Erythroblast (primary cell): ENCODE results near the gene CTNNA3.

Source experiments
- DNase-seq, 2 experiments: peaks; one replicate each; lab custom pipeline; 2025; lab: John Stamatoyannopoulos, UW
- GATA1 ChIP-seq: IDR thresholded peaks from 2 replicates; pipeline ENCODE4 v1.6.1; 2011; ENCODE audit warnings: low read depth, mild to moderate bottlenecking, control low read depth, low read length, moderate library complexity
- POLR2A ChIP-seq: IDR thresholded peaks from 2 replicates; pipeline ENCODE4 v1.6.1; 2011; ENCODE audit warnings: mild to moderate bottlenecking, low read length

The CTNNA3 gene

DNA sequence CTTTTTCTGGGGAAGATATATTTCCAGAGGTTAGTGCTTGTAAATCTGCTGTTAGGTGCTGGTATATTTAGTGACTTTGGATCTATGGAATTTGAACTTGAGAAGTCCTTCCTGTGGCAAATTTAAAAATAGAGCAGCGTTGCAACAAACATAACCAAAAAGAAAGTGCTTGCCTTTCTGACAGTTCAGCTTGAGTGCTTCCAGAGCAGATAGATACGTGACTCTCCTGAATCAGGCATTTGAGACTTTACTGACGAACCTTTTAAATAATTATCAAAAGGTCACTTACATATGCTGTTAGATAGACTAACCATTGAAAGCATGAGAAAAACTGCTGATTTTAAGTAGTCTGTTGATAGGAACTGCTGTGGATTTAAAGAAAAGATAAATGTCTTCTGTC, 1157.6 kb downstream of the CTNNA3 start:
- no peak for TF ChIP-seq GATA1
- TF ChIP-seq POLR2A, result no peak
- no peak for DNase-seq

GRCh38 chr10:66537186-66537585, 1158.8 kb downstream of the CTNNA3 start:
- DNase-seq, result no peak
- TF ChIP-seq GATA1 (no peak), POLR2A (no peak)

DNA sequence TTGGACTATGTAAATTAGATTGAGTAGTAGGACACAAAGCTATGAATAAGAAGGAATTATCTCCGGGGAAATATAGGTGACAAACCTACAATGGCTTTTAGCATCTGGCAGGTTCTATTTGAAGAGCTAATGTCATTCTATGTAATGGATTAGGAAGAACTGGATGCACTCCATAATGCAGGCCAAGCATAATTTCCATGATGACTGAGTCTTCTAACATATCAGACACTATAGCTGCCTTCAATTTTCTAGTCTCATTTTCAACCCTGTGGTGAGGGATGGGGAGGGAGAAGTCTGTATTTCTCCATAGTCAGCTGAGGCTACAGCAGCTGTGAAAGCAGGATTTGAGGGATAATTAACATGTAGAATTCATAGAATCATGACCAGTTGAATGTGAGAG, 1160.6 kb downstream of the CTNNA3 start:
- no peak for DNase-seq
- TF ChIP-seq GATA1 (no peak), POLR2A (no peak)

DNA sequence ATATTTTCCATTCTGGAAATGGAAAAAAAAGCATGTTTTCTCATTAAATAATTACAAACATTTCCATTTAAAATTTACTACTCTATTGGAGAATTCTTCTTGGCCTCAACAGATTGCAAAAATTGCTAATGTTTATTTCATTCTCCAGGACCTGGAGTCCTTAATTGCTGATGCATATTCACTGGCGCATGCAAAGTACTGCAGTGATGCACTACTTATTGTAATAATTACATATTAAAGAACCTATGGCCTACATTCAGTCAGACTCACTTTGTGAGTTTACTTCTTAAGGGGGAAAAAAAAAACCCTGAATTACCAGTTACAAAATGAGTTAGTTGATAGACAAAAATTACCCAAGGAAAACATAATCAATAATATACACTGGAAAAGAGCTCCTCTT, 1161.1 kb downstream of the CTNNA3 start:
- TF ChIP-seq GATA1 (no peak), POLR2A (no peak)
- DNase-seq, result no peak

GRCh38 chr10:66521506-66521905, 1174.5 kb downstream of the CTNNA3 start:
- no peak for TF ChIP-seq POLR2A
- no peak for TF ChIP-seq GATA1

DNA sequence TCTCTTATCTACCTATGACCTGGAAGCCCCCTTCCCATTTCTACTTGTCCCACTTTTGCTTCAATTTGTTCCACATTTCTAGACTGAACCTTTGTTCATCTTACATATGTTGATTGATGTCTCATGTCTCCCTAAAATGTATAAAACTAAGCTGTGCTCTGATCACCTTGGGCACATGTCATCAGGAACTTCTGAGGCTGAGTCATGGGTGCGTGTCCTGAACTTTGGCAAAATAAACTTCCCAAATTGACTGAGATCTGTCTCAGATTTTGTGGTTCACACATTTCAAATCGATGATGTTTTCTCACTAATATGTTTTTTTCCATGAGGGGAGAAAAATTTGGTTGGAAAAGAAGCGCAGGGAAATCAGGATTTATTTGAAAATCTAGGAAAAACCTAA, 1176.4 kb downstream of the CTNNA3 start:
- TF ChIP-seq POLR2A, result no peak
- TF ChIP-seq GATA1, result no peak
- DNase-seq, result no peak

More at GRCh38 chr10:66521506-66521905, 1174.5 kb downstream of the CTNNA3 start:
- DNase-seq, result no peak

GRCh38 chr10:66514666-66515065, 1181.3 kb downstream of the CTNNA3 start:
- no peak for DNase-seq
- no peak for TF ChIP-seq GATA1
- no peak for TF ChIP-seq POLR2A

DNA sequence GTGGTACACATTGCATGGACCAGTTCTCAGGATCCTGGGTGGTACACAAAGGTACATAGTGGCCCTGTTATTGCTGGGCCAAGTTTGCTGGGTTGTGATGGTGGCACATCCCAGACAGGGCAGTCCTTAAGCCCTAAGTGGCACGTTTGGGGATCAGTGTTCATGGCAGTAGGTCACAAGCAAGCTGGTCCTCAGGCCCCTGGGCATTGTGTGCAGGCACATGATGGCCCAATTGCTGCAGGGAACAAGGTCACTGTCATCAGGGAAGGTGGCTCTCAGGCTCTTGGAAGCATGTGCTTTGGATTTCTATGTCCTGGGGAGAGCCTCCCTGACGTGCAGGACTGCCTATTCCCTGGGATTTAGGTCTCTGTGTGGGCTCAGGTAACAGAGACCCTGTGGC, 1182.5 kb downstream of the CTNNA3 start:
- no peak for TF ChIP-seq POLR2A
- no peak for TF ChIP-seq GATA1

GRCh38 chr10:66505003-66505657, 1190.9 kb downstream of the CTNNA3 start:
- TF ChIP-seq GATA1, result no peak
- TF ChIP-seq POLR2A, result no peak
- no peak for DNase-seq

More for the DNA sequence above, 1182.5 kb downstream of the CTNNA3 start:
- no peak for DNase-seq

GRCh38 chr10:66501356-66501755, 1194.6 kb downstream of the CTNNA3 start:
- DNase-seq, result no peak
- TF ChIP-seq GATA1 (no peak), POLR2A (no peak)

- TF ChIP-seq POLR2A, result no peak
- no peak for TF ChIP-seq GATA1
- no peak for DNase-seq
Observed at GRCh38 chr10:66483966-66484365, 1212.0 kb downstream of the CTNNA3 start.

DNA sequence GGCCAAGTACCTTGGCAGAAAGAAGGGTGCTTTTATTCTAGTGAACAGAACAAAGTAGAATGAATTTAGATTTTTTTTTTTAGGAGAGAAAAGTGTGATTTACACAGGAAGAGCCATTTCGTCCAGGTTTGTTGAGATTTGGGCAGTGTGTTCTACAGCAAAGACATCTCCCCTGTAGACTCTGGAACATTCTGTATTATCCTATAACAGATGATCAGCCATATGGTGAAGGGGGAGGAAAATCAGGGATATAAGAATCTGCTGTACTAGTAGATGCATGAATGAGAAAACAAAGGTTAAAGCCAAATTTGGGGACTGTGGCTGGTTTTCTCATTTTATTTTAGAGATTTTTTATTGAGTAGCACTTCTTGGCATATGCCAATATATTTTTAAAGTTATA, 1223.8 kb downstream of the CTNNA3 start:
- TF ChIP-seq GATA1, result no peak
- TF ChIP-seq POLR2A, result no peak
- DNase-seq, result no peak

DNA sequence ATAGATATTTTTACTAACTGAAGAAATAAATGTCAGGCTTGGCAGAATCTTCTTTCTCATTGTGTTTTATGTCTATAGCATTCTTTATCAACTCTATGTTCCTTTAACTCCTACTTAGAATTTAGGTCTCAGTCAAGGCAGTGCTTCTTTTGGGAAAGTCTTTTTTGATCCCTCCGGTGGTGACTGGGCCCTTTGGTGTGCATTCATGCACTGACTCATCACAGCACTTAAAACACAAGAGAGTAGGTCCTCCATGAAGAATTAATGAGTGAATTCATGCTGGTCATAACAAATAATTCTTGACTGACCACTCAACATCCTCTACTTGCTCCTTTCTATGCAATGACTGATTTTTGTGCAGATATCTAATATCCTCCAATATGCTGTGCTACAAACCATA, 1229.0 kb downstream of the CTNNA3 start:
- TF ChIP-seq POLR2A (no peak), GATA1 (no peak)
- DNase-seq, result no peak

GRCh38 chr10:66466622-66467021, 1229.4 kb downstream of the CTNNA3 start:
- no peak for DNase-seq
- TF ChIP-seq POLR2A (no peak), GATA1 (no peak)

DNA sequence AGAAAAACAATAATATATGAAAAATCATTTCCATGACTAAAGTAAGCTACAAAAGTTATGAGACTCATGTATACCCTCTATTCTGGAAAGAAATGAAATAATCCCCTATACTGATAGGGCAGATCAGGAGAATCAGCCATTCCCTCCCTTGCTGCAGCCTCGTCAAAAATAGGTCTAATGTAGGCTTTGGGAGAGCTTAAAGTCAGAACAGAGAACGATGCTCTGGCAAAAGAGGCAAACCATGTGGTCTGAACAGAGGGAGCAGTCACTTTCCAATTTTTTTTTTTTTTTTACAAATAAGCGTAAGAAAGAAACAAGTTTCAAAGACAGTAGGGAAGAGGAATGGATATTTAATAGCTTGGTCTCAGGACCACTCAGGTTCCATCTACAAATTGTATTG, 1232.4 kb downstream of the CTNNA3 start:
- DNase-seq, result no peak
- TF ChIP-seq POLR2A (no peak), GATA1 (no peak)

DNA sequence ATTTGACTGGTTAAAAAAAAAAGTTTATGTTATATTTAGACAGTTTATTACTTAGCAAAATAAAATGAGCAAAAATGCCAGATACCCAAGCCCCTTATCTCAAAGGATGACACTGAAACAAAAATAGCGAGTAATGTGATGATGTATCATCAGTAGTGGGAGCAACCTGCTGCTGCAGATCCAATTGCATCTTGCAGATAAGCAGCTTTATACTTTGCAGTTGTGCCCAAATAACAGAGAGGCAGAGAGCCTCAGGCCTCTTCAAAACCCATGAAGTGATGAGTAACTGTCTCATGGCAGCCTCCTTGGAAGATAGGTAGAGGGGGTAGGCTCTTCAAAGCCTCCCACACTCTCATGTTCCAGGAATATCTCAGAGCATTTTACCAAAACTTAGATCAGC, 1238.4 kb downstream of the CTNNA3 start:
- TF ChIP-seq POLR2A, result no peak
- no peak for TF ChIP-seq GATA1
- no peak for DNase-seq
